GM18499 (cell line): Measurements from ENCODE around the gene GPR21.
A peak's percentile ranks its signal among the peaks of the same experiment; 100 is the strongest.

ENCODE experiments used
- ATAC-seq: cut with Tn5 transposase; IDR thresholded peaks from one replicate; pipeline ENCODE4 v1.9.1; 2021; ENCODE audit warnings: moderate number of reproducible peaks; ENCODE audit not compliant: insufficient read depth, unreplicated experiment

The GPR21 gene, protein sequence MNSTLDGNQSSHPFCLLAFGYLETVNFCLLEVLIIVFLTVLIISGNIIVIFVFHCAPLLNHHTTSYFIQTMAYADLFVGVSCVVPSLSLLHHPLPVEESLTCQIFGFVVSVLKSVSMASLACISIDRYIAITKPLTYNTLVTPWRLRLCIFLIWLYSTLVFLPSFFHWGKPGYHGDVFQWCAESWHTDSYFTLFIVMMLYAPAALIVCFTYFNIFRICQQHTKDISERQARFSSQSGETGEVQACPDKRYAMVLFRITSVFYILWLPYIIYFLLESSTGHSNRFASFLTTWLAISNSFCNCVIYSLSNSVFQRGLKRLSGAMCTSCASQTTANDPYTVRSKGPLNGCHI

DNA sequence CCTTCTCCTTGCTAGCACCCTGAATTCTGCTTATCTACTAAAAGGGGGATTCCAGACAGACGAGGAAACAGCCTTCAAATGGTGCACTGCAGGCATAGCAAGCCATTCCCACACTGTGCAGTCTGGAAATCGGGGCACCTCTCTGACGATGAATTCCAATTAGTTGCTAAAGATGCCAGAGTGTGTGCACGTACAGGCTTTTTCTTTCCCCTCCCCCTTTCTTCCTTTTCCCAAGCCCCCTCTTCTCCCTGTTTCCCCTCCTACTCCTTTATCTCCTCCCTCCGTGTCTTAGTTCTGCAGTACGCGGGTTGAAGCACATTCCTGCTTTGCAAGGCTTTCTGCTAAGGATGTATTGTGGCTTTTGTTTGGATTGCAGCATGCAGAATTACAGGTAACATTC, at the start of gene GPR21:
TSS of gene GPR21 (plus strand) at position 316 of the 400 bp plus-strand sequence. CDS start 900 bp downstream, outside the sequence.
- no peak for ATAC-seq

DNA sequence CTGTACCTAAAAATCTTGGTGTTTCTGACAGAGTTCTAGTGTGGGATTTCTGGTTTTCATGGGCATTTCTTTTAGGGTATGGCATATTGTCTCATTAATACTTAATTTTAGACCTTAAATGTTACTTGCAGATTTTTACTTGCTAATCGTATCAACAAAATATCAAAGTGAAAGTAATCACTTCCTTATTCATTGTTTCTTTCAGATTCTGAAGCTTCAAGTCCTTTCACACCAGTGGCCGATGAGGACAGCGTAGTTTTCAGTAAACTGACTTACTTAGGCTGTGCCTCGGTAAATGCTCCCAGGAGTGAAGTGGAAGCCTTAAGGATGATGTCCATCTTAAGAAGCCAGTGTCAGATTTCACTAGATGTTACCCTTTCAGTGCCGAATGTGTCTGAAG, 47.5 kb upstream of the GPR21 start:
- ATAC-seq, result no peak

DNA sequence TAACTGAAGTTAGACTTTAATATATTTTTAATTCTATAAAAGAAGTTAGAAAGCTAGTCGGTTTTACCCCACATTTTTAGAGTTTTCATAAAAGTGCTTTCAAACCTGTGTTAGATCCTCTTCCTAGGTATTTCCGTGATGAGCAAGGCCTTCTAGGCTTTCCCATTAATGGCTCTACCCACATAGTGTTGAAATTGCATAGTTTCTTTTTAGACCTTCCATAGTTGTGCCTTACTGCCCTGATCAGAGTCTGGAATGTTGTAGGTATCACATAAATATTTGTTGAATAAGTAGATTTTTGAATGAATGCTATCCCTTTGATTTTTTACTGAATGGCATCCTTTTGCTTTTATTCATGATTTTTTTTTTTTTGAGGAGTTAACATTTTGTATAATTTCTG, 45.3 kb upstream of the GPR21 start:
- ATAC-seq, result no peak

DNA sequence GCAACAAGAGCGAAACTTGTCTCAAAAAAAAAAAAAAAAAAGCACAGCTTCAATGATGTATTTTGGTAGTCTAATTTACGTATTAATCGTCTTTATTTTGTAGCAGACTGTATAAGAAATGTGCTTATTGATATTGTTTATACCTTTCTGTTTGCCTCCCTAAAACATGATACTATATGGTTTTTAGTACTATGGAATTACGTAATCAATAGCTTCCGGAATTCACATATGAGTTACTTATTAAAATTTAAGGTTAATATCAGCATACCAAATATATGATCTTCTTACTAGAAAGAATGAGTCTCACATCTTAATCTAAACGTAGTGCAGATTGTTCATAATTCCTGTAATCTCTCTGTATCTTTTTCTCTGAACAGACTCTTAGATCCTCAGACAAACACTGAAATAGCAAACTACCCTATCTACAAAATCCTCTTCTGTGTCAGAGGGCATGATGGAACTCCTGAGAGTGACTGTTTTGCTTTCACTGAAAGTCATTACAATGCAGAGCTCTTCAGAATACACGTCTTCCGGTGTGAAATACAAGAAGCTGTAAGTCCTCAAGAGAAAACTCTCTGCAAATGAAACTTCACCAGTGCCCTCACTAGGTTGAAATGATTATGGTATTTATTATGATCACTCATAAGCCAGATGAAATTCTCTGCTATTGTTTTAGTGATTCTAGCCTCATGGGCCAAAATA, 44.4 kb upstream of the GPR21 start:
- ATAC-seq, result no peak

DNA sequence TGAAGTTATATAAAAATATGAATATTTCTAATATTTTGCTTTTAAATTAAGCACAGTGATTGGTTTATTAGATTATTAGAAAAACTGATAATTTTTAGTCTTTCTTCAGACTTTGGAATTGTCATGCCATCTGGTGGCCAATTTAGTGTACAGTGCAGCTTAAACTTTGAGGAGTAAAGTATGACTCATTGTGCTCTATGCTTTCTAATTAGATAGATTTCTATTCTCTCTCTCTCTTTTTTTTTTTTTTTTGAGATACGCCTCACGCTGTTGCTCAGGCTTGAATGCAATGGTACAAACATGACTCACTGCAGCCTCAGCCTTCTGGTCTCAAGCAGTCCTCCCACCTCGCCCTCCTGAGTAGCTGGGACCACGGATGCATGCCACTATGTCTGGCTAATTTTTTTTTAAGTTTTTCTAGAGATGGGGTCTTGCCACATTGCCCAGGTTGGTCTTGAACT, 42.1 kb upstream of the GPR21 start:
- ATAC-seq, result peak; percentile 61

DNA sequence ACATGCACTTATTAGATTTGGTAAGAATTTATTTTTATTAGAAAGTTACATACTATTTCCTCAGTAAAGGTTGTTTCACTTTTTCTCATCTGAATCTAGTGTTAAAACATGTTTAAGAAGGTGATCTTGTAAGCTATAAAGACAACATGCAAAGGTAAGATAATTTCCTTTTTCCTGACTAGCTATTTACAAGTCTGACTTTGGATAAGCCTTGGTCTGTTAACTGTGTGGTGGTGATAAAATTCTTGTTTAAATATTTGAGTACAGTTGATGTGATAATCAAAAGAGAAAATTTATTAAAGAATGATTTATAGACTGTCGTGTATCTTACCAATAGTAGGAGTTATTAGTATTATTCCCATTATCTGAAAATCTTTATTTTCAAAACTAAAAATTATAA, 36.9 kb upstream of the GPR21 start:
- no peak for ATAC-seq

DNA sequence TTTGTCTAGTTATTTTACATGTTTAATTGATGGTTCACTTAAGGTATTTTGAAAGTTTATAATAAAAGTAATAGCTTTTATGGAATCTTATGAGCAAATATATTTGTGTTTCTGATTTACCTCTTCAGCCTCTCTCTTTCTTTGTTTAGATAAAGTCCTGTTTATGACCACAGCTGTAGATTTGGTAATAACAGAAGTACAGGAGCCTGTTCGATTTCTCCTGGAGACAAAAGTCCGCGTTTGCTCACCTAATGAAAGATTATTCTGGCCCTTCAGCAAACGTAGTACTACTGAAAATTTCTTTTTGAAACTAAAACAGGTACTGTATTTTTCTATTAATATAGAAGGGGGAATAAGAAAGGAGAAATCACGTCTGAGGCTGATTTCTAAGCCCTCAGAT, 35.0 kb upstream of the GPR21 start:
- no peak for ATAC-seq

DNA sequence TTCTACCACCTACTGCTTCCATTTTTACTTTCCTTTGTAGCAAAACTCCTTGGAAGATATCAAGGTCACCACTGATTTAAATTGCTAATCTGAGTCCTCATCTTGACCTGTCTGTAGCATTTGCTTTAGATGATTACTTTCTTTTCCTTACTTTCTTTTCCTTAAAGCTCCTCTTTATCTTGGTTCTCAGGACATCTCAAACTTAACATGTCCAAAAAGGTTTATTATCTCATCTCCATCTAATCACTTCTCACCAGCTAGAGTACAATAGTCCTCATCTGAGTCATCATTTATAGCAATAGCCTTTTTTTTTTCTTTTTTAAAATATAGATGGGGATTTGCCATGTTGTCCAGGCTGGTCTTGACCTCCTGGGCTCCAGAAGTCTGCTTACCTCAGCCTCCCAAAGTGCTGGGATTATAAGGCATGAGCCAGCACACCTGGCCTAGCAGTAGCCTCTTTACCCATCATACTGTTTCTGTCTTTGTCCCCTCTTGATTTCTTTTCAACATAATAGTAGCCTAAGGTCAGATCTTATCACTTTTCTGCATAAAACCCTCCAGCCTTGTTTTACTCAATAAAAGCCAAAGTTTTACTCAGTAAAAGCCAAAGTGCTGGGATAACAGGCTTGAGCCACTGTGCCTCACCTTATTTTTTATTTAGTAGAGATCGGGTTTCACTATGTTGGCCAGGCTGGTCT, 32.9 kb upstream of the GPR21 start:
- ATAC-seq, result no peak

DNA sequence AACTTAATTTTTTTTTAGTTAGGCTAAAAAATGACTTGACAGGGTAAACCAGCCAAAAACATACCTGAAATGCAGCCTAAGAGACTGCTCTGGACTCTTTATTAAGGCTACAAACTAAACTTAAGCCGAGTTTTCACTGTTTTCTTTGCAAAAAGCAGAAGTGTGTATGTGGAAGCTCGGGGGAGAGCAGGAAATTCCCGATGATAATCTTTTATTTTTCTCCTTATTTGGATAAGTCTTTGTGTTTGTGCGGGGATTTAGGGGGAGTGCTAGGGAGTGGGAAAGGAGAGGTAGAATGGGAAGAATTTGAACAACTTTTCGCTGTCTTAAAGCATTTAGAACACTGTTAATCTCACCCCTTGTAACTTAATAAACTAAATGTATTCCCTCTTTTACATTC, 30.7 kb upstream of the GPR21 start:
- no peak for ATAC-seq

DNA sequence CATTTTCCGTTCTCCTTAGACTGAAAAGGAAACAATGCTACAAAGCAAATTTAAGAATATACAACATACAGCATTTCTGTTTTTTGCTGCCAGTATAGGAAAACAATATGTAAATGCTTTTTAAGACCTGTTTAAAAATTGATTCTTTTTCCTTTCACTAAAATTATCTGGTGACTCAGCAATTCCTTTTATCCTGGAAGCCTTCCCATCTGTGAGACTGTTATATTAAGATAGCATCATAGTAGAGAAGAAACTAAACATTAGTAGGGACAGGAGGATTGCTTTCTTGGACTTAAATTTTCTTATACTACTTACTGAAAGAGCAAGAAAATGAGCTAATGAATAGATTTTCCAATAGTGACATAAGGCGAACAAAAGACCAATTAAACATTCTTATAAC, 30.0 kb upstream of the GPR21 start:
- ATAC-seq, result no peak

DNA sequence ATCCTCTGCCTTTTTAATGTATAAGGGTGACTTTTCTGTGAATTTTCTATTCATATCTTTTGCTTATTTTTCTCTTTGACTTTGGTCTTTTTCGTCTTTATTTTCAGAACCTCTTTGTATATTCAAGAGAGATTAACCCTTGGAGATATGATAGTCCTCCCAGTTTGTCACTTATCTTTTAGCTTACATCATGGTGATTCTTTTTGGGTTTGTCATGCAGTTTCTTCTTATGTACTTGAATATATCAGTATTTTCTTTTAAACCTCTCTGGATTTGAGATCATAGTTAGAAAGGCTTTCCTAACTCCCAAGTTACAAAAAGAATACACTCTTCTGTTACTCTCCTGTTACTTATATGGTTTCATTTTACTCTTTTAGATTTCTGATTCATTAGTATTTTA, 27.5 kb upstream of the GPR21 start:
- ATAC-seq, result no peak

DNA sequence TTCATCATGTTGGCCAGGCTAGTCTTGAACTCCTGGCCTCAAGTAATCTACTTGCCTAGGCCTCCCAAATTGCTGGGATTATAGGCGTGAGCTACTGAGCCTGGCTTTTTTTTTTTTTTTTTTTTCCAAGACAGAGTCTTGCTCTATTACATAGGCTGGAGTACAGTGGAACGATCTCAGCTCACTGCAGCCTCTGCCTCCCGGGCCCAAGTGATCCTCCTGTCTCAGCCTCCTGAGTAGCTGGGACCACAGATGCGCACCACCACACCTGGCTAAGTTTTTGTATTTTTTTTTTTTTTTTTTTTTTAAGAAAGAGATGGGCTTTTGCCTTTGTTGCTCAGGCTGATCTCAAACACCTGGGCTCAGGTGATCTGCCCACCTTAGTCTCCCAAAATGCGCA, 26.2 kb upstream of the GPR21 start:
- no peak for ATAC-seq

DNA sequence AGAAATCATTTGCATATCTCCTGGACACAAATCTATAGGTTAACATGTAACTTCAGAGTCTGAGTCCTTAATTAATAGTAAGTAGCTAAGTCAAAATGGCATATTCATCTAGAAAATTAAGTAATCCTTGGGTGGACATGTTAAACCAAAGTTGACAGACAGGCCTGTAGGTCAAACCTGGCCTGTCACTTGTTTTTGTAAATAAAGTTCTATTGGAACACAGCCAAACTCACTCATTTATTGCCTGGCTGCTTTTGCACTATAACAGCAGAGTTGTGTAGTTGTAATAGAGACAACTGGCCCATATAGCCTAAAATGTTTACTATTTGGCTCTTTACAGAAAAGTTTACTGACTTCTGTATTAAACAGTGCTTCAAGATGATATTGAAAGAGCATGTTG, 24.6 kb upstream of the GPR21 start:
- no peak for ATAC-seq

DNA sequence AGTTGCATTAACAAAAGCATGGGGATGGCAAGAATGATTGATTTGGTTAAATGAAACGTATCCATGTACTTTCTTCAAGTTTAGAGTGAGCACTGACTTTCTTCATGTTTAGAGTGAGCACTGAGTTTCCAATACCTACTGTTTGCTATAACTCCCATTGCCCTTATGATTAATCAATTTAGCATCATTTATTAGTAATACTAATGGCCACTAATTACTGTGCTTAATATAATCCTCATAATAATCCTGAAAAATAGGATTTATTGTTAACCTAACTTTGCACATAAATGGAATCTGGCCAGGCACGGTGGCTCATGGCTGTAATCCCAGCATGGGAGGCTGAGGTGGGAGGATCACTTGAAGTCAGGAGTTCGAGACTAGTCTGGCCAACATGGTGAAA, 22.1 kb upstream of the GPR21 start:
- no peak for ATAC-seq

DNA sequence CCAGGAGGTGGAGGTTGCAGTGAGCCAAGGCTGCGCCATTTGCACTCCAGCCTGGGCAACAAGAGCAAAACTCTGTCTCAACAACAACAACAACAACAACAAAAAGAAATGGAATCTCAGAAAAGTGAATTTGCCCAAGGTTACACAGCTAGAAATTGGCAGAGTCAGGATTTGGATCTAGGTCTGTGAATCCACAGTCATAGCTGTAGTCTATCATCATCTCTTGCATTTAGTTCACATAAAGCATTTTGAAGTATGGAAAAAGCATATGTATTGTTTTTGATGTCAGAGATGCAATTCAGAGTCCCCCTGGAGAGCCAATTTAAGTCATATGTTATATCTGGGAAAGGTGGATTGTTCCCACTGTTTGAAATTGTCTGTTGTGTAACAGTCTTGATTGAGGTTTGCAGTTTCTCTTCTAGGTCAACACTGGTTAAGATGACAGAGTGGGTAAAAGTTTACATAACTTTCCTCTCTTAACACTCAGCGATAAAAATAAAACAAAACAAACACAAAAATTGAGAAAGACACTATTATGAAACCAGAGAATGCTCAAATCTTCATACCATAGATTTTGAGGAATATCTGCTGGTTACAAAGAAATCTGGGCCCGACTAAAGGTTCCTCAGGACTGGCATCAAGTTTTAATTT, 21.5 kb upstream of the GPR21 start:
- no peak for ATAC-seq

DNA sequence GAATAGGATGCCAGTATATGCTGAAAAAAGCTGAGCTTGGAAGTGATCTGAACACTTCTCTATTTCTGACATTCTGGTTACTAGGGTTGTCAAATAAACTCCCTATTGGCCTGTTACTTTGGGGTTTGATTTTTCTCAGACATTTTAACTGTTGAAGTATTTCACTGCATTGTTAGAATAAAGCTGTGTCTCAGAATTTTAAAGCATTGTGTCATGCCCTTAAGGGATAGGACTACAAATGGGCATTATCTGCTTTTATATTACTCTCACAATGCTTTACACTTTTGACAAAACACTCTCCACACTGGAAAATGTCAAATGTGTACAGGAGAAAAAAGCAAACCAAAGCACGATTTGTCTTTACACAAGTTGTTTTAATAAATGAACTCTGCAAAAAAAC, 16.8 kb upstream of the GPR21 start:
- no peak for ATAC-seq

DNA sequence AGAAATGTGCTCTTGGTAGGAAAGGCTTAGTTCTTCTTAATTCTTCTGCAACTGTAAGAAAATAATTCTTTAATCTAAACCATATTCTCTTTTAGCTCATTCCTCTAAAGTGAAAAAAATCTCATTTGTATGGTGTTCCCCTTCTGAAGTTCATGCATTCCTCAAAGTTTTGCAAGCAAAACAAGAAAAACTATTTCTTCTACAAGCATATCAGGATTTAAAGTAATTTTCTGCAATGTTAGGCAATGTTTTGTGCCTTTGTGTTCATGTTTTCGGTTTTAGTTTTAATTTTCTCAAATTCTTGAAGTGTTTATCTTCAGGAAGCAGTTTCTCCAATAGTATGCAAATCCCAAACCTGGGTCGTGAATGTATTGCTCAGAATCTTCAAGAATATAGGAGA, 12.7 kb upstream of the GPR21 start:
- no peak for ATAC-seq

DNA sequence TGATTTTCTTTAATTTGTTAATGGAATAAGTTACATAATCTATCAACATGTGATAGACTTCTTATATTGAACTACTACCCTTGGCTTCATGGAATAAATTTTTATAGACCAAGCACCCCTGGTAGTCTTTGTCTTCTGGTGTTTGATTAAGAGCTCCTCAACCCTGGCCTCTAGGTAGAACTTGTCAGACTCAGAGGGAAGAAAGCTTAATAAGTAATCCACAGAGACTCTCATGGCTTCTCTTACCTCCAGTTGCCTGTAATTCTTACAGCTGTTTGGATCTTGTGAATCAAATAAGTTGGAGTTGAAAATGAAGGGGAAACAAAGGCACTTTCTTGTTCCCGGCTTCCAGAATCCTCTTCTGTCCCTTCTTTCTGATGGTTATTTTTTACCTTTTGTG, 7.0 kb upstream of the GPR21 start:
- ATAC-seq, result no peak

DNA sequence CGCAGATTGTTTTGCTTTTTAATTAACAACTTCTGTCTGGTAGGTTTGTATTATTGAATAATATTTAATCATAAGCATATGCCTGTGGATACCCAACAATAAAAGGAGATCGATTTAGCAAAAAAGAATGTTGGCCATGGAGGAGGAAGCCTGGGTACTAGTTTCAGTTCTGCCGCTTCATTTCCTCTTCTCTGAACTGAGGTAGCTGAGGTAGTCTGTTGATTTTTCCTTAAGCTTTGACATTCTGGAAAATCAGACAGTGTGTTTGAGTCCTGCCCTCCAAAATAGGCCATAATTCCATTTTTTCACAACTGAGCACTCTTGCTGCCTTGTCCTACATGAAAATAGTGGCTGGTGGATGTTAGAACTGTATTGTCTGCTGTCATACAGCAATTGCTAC, 6.0 kb upstream of the GPR21 start:
- ATAC-seq, result no peak

DNA sequence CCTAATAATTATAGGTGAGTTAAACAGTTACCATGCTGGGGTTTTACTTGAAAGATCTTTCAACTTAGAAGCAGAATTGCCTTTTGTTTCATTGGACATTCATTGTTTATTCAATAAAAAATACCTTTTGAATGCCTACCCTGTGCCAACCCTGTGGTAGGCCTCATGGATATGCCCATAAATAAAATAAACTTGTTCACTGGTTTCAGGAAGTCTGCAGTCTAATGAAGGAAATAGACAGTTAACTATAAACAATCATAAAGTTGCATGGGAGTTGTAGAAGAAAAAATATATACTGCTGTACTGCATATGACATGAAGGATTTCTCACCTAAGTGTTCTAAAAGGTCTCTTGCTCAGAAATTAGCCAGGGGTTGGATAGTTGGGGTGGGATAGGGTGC, 5.3 kb upstream of the GPR21 start:
- ATAC-seq, result no peak

DNA sequence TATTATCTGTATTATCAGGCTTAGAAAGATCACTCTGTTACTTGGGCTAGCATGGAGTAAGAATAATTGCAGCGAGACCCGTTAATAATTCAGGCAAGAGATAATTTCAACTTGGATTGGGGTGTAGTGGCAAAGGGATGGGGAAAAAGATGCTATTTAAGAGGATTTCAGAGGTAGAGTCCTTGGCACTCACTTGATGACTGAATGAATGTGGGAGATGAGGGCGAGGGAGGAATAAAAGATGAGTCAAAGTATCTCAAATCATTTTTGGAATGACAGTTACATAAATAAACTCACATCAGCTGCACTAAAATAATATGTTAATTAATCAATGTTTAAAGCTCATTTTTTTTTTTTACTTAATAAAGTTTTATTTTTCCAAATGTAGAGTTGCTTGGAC, 4.5 kb upstream of the GPR21 start:
- ATAC-seq, result no peak
